ENCODE results near the gene MYO5C. TPM values are rescaled to one million over a fixed set of nuclear protein-coding genes. Genes with fewer than 3 reads are reported as not detected.
A peak's percentile ranks its signal among the peaks of the same experiment; 100 is the strongest.

The MYO5C gene
- total and polyA plus RNA-seq, 2 of the 8 experiments (the other 6 are each of a cell fraction or from before 2014, with no cell fraction given): 8.2 to 26.7 TPM

DNA sequence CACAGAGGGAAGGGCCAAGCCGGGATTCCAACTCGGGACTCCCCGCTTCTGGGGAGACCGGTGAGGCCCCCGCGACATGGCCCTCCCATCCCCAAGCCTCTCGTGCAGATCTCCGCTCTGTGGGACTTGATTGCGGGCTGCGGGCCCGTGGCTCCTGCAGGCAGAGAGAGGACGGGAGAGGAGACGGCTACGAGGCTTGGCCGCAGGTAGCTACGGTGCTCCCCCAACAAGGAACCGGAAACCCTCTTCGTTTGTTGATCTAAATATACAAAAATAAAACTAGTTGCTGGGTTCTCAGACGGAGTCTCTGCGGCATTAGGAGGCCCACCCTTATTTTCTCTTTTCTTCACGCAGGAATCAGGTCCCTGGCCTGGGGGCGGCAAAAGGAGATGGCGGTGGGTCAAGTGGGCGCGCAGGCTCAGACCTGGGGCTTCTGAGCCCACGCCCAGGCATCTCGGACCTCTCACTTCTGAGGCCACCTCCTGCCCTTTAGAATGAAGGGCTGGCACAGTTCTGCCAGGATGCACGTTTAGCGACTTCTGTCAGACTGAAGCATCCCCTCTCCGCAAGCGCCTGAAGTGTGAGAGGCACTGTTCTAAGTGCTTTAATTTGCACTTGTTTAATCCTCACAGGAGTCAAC lies 115.3 kb downstream of the MYO5C start:
- H4K5ac ChIP-seq (ENCODE audit: insufficient read length, low read depth, low read length): no peak overlapping the region
- H2BK12ac ChIP-seq (ENCODE audit: low read depth, low read length): no peak overlapping the region
- H2BK120ac ChIP-seq (replicated peaks; ENCODE audit: low read depth, low read length): no peak overlapping the region
- peak overlapping the region; percentile 52 for H3K56ac ChIP-seq (replicated peaks; ENCODE audit: insufficient read length, low read depth, low read length)
- H2BK15ac ChIP-seq (ENCODE audit: low read length): 0 out of 2 replicates have a peak overlapping the region, but pooled peaks have one; percentile 98
- no peaks in the 10 kb centered on the region for H3K9me3 ChIP-seq (ENCODE audit: insufficient read depth in 2 of 2, low read depth in 1 of 2, low read length in 1 of 2)
- POLR2A ChIA-PET (ENCODE audit: partially characterized antibody): interaction anchor here (0.5 to 1.9 kb wide), 3 partner anchors 10 to 49 kb away, joined by 3 to 9 read pairs (median 9); no protein-coding TSS in a partner anchor
- H2BK5ac ChIP-seq (ENCODE audit: low read depth, low read length): peak overlapping the region; percentile 94
- peaks cover 3% of the 10 kb centered on the region; the same call in 1 of the 2 replicates for H3K79me1 ChIP-seq (ENCODE audit: low read depth, low read length)
- peaks cover 0 to 20% of the 10 kb centered on the region in 2 experiments; a peak in 1 of 4 replicates for H3K79me2 ChIP-seq (ENCODE audit: control insufficient read depth in 1 of 2, insufficient read depth in 2 of 2, low read length in 2 of 2)
- no peak overlapping the region for H3K14ac ChIP-seq (ENCODE audit: insufficient read length)
- TF ChIP-seq CEBPB (IDR thresholded peaks at IDR 0.05; ENCODE audit: low read depth, low read length) (no peak), KDM4A (IDR thresholded peaks at IDR 0.05; ENCODE audit: low read depth, low read length, severe bottlenecking) (peak; percentile 47), MAX (IDR thresholded peaks at IDR 0.05) (no peak), TBP (IDR thresholded peaks at IDR 0.05; ENCODE audit: low read depth, low read length) (no peak), CBX5 (IDR thresholded peaks at IDR 0.05; ENCODE audit: low read depth, low read length) (no peak)
- peaks cover 15% of the 10 kb centered on the region for H3K23me2 ChIP-seq (ENCODE audit: low read depth, low read length)
- peak overlapping the region; percentile 93 for H3K18ac ChIP-seq (ENCODE audit: extremely low read depth, low read length)
- H3K9ac ChIP-seq (replicated peaks in 1 of 4; ENCODE audit: extremely low read depth in 1 of 4, low read depth in 3 of 4, low read length in 3 of 4): peak overlapping the region; percentile 55 to 89 (median 69)
- H3K4me1 ChIP-seq (replicated peaks in 1 of 4; ENCODE audit: control insufficient read depth in 3 of 4, insufficient read depth in 4 of 4, low read length in 3 of 4): peaks cover 1 to 9% (median 3%) of the 10 kb centered on the region in 4 experiments; a peak in 4 of 7 replicates
- peak overlapping the region; percentile 91 to 99 for H3K4me2 ChIP-seq (ENCODE audit: insufficient read depth in 1 of 2, low read depth in 2 of 2, low read length in 2 of 2)
- H3K27ac ChIP-seq (ENCODE audit: low read depth, low read length): peak overlapping the region; percentile 46; the same call in 1 of the 2 replicates
- no peak overlapping the region for H2BK20ac ChIP-seq (ENCODE audit: low read length)
- CTCF ChIA-PET (ENCODE audit: partially characterized antibody): interaction anchor here (0.6 to 11.2 kb wide), 4 partner anchors 16 to 119 kb away, joined by 3 to 95 read pairs (median 4); no protein-coding TSS in a partner anchor
- 4% methylated on average over 31 of the region's 31 CpGs; no CpG with 5 or more reads in 1 of the 2 experiments for WGBS, 2 experiments (ENCODE audit: extremely low coverage in 1 of 2, insufficient coverage in 1 of 2, insufficient read length in 1 of 2, insufficient replicate concordance in 2 of 2, low coverage in 1 of 2, low lambda C conversion rate in 2 of 2, missing lambda C conversion rate in 1 of 2)
- peak overlapping the region; percentile 63 to 98 (median 81) for H3K4me3 ChIP-seq (ENCODE audit: extremely low read depth in 1 of 4, insufficient read depth in 2 of 4, low read depth in 3 of 4, low read length in 4 of 4)
- FAIRE-seq (no peak), DNase-seq (ENCODE audit: low read depth in 1 of 2, low spot score in 2 of 2) (peak in 1 of 2 experiments; percentile 54)
- no peaks in the 10 kb centered on the region for H3K36me3 ChIP-seq (ENCODE audit: control insufficient read depth in 2 of 4, insufficient read depth in 4 of 4, low read length in 3 of 4)
- H4K8ac ChIP-seq (ENCODE audit: extremely low read depth, insufficient read depth, low read length): peak overlapping the region; percentile 35; the same call in 1 of the 2 replicates
- H4K91ac ChIP-seq (replicated peaks; ENCODE audit: insufficient read length, low read length): peak overlapping the region; percentile 52
- no peak overlapping the region for H3K23ac ChIP-seq (ENCODE audit: insufficient read length)
- H2AK5ac ChIP-seq (ENCODE audit: low read depth, low read length): no peak overlapping the region
- peaks cover 0 to 1% of the 10 kb centered on the region in 2 experiments for H4K20me1 ChIP-seq (replicated peaks in 1 of 2; ENCODE audit: control insufficient read depth in 1 of 2, insufficient read depth in 2 of 2, low read length in 2 of 2)
- peak overlapping the region; percentile 43 for H2AFZ ChIP-seq (ENCODE audit: low read length)
- no peak overlapping the region for H3K4ac ChIP-seq (replicated peaks; ENCODE audit: insufficient read length, low read depth, low read length)
- H3K27me3 ChIP-seq (replicated peaks in 1 of 4; ENCODE audit: control insufficient read depth in 3 of 4, extremely low read depth in 1 of 4, insufficient read depth in 3 of 4, low read length in 3 of 4): peaks cover 0 to 8% (median 7%) of the 10 kb centered on the region in 4 experiments; a peak in 4 of 7 replicates

Measured in H1 (cell line).